Esophagus (tissue), 2 donors: ENCODE data around the gene SUPT3H. TPM values are rescaled to one million over a fixed set of nuclear protein-coding genes. Genes with fewer than 3 reads are reported as not detected.
"Not testable (repeated sequence)": the region's sequence is repeated elsewhere in the genome, so short reads cannot be mapped to it uniquely, and the experiment has no call there.

Source experiments
- H3K27ac ChIP-seq, 2 donors: one replicate each; pipeline ENCODE4 v1.5.1; 2013; ENCODE audit warnings: low read depth in 2 of 2, mild to moderate bottlenecking in 2 of 2, inconsistent platforms in 1 of 2, low read length in 1 of 2, moderate library complexity in 1 of 2
- H3K27me3 ChIP-seq, 2 donors: one replicate each; pipeline ENCODE4 v1.6.1; 2013; ENCODE audit warnings: low read length in 2 of 2, control low read depth in 1 of 2, mild to moderate bottlenecking in 1 of 2; ENCODE audit not compliant: insufficient read depth in 2 of 2, control insufficient read depth in 1 of 2
- H3K36me3 ChIP-seq, 2 donors: one replicate each; pipeline ENCODE4 v1.6.1; 2013; ENCODE audit warnings: low read length in 1 of 2; ENCODE audit not compliant: control insufficient read depth in 2 of 2, insufficient read depth in 2 of 2
- H3K4me1 ChIP-seq, 2 donors: one replicate each; pipeline ENCODE4 v1.6.1; 2013; ENCODE audit warnings: low read length in 1 of 2; ENCODE audit not compliant: control insufficient read depth in 2 of 2, insufficient read depth in 2 of 2
- H3K4me3 ChIP-seq, 2 donors: one replicate each; pipeline ENCODE4 v1.5.1; 2013; ENCODE audit warnings: low read length in 2 of 2, mild to moderate bottlenecking in 2 of 2, low read depth in 1 of 2, moderate library complexity in 1 of 2
- H3K9me3 ChIP-seq, 2 donors: one replicate each; pipeline ENCODE4 v1.6.1; 2013; ENCODE audit warnings: mild to moderate bottlenecking in 2 of 2, low read depth in 1 of 2, low read length in 1 of 2, moderate library complexity in 1 of 2; ENCODE audit not compliant: control insufficient read depth in 2 of 2, insufficient read depth in 1 of 2
- WGBS, 2 donors: extraction: QIAGEN DNeasy Blood & Tissue Kit; methylation state at CpG; one replicate each; pipeline ENCODE4 v1.1.7; 2013; 5-methylcytosine and 5-hydroxymethylcytosine counted together
- polyA plus RNA-seq, 2 donors: library from polyadenylated mRNA; stranded (reverse); fragments of 200-250 nt; gene quantifications; one replicate each; pipeline ENCODE4 v1.2.3, GENCODE V29; 2013
- donor health status: healthy with polysubstance abuse.
- donor health status: Bipolar disorder and iron deficiency.

The SUPT3H gene
- polyA plus RNA-seq, 2 donors = 2.8 to 3.6 TPM

DNA sequence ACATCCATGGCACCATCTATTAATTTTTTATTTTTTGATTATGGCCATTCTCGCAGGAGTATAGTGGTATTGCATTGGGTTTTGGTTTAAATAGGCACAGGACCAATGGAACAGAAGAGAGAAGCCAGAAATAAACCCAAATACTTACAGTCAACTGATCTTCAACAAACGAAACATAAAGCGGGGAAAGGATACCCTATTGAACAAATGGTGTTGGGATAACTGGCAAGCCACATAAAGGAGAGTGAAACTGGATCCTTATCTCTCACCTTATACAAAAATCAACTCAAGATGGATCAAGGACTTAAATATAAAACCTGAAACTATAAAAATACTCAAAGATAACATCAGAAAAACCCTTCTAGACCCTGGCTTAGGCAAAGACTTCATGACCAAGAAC, 74.9 kb downstream of the SUPT3H start:
- peaks cover 0 to 5% of the 10 kb centered on the region in 2 donors for H3K9me3 ChIP-seq
- WGBS, 2 donors = 98 to 99% methylated on average over 3 of the region's 3 CpGs

DNA sequence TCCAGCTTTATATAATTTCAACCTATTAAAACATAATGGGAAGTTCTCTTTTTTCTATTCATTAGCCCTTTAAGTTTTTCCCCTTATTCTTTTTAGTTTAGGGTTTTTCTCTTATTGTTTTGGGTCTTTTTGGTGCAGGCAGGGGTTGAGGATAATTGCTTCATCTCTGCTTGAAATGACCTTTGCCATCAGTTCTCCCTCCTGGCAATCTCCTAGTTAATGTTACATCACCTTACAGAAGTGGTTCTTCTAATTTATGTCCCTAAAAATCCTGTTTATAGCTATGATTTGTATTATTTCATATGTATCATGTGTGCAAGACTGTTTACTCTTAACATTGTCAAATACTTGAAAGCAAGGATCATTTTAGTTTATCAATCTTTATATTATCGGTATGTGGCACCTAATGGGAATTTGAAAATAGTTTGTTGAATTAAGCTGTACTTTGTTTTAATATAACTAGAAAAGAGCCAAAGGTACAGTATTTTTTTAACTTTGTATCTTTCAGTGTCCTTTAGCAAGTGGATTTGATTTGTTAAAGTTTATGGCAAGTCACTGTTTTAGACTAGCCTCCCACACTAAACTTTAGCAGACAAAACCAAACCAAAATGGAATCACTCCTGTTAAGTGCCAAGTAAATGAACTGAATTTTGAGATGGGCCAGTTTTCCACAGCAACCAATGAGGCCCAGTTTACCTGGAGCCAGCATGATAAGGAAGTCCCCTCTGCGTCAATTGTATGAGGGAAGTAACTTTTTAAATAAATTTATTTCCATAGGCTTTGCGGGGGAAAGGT, 76.2 kb downstream of the SUPT3H start:
- 65 to 66% methylated on average over 3 of the region's 3 CpGs for WGBS, 2 donors

More for the DNA sequence above, 74.9 kb downstream of the SUPT3H start:
- H3K36me3 ChIP-seq = no peaks in the 10 kb centered on the region
- no peaks in the 10 kb centered on the region for H3K4me1 ChIP-seq
- H3K27me3 ChIP-seq = no peaks in the 10 kb centered on the region
- no peak overlapping the region for H3K4me3 ChIP-seq
- H3K27ac ChIP-seq = no peak overlapping the region

DNA sequence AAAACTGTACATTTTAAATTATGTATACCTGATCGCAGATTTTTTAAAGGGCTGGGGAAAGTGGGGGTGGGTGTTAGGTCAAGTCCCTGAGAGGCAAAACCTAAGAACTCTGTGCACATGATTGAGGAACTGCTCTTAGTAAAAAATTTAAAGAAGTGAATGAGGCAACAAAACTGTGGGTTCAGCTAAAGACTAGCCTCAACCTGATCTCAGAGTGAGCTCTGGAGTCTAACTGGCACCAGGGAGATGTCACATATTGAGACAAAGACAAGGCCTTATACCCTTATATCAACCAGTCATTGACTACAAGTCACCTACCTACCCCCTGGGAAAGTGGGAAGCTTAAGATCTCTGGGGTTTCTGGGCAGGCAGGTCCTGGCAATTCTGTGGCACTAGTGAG, 77.0 kb downstream of the SUPT3H start:
- no peak overlapping the region for H3K27ac ChIP-seq
- H3K36me3 ChIP-seq = no peaks in the 10 kb centered on the region
- WGBS, 2 donors = 94 to 95% methylated on average over 1 of the region's 1 CpG
- H3K27me3 ChIP-seq = no peaks in the 10 kb centered on the region
- no peak overlapping the region for H3K4me3 ChIP-seq
- no peaks in the 10 kb centered on the region for H3K4me1 ChIP-seq
- peaks cover 0 to 2% of the 10 kb centered on the region in 2 donors for H3K9me3 ChIP-seq

More for the DNA sequence above, 76.2 kb downstream of the SUPT3H start:
- Histone ChIP-seq H3K27ac (no peak overlapping the region), H3K4me3 (no peak overlapping the region), H3K36me3 (no peaks in the 10 kb centered on the region), H3K9me3 (peaks cover 0 to 5% of the 10 kb centered on the region in 2 donors), H3K27me3 (no peaks in the 10 kb centered on the region), H3K4me1 (no peaks in the 10 kb centered on the region)

GRCh38 chr6:45299096-45299581, 78.6 kb downstream of the SUPT3H start:
- H3K9me3 ChIP-seq = no peaks in the 10 kb centered on the region
- H3K27me3 ChIP-seq = no peaks in the 10 kb centered on the region
- WGBS, 2 donors = 97 to 99% methylated on average over 3 of the region's 3 CpGs
- H3K4me3 ChIP-seq = no peak overlapping the region
- H3K36me3 ChIP-seq = no peaks in the 10 kb centered on the region
- no peaks in the 10 kb centered on the region for H3K4me1 ChIP-seq
- no peak overlapping the region for H3K27ac ChIP-seq

DNA sequence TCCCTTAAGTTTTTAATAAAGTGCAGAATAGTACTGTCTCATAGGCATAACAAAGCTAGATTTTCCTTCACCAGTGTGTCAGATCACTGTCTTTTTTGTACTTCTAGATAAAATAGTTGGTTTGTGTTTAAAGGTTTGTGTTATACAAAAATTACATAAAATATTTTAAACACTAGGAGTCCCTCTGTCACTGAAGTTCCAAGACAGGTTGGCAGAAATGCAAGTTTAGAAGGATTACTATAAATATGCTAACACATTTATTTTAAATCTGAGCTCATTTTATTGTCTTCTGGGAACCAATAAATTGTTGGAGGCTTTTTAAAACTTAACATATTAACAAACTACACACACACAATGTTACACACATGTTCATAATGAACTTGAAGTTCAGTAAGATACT, 80.4 kb downstream of the SUPT3H start:
- H3K9me3 ChIP-seq = no peaks in the 10 kb centered on the region
- H3K4me3 ChIP-seq = no peak overlapping the region
- H3K36me3 ChIP-seq = no peaks in the 10 kb centered on the region
- H3K27me3 ChIP-seq = no peaks in the 10 kb centered on the region
- no peaks in the 10 kb centered on the region for H3K4me1 ChIP-seq
- H3K27ac ChIP-seq = no peak overlapping the region

GRCh38 chr6:45294065-45294701, 83.6 kb downstream of the SUPT3H start:
- not testable (repeated sequence) for H3K27ac ChIP-seq, H3K4me1 ChIP-seq, H3K9me3 ChIP-seq, H3K4me3 ChIP-seq, H3K27me3 ChIP-seq, H3K36me3 ChIP-seq
- 69 to 73% methylated on average over 1 of the region's 1 CpG for WGBS, 2 donors

DNA sequence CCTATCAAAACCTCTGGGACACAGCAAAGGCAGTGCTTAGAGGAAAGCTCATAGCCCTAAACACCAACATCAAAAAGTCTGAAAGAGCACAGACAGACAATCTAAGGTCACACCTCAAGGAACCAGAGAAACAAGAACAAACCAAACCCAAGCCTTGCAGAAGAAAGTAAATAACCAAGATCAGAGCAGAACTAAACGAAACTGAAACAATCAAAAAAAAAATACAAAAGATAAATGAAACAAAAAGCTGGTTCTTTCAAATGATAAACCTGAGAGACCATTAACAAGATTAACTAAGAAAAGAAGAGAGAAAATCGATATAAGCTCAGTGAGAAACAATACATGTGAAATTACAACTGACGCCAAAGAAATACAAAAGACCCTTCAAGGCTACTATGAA, 84.4 kb downstream of the SUPT3H start:
- Histone ChIP-seq H3K4me3 (no peak overlapping the region), H3K36me3 (no peaks in the 10 kb centered on the region), H3K27me3 (no peaks in the 10 kb centered on the region), H3K4me1 (no peaks in the 10 kb centered on the region), H3K9me3 (no peaks in the 10 kb centered on the region), H3K27ac (no peak overlapping the region)
- WGBS, 2 donors = 72 to 81% methylated on average over 3 of the region's 3 CpGs

- Histone ChIP-seq H3K9me3 (no peaks in the 10 kb centered on the region), H3K27me3 (no peaks in the 10 kb centered on the region)
- WGBS, 2 donors = 96 to 99% methylated on average over 5 of the region's 5 CpGs
These were observed 87.8 kb downstream of the SUPT3H start for GRCh38 chr6:45289751-45290514.

GRCh38 chr6:45286707-45287106, 91.0 kb downstream of the SUPT3H start:
- H3K9me3 ChIP-seq, H3K27me3 ChIP-seq, H3K27ac ChIP-seq, H3K36me3 ChIP-seq, H3K4me3 ChIP-seq, H3K4me1 ChIP-seq: not testable (repeated sequence)
- 92 to 96% methylated on average over 3 of the region's 3 CpGs for WGBS, 2 donors

More at GRCh38 chr6:45289751-45290514, 87.8 kb downstream of the SUPT3H start:
- Histone ChIP-seq H3K4me1 (no peaks in the 10 kb centered on the region), H3K27ac (no peak overlapping the region), H3K4me3 (no peak overlapping the region), H3K36me3 (no peaks in the 10 kb centered on the region)
